DMS53 treated with DMSO at 0.1 percent for 48 hours (cell line): ENCODE results near the gene HSPA5.
"Not testable (repeated sequence)": the region's sequence is repeated elsewhere in the genome, so short reads cannot be mapped to it uniquely, and the experiment has no call there.

Experiments
- DNase-seq: peaks from one replicate; lab custom pipeline; 2025; ENCODE audit not compliant: unreplicated experiment; lab: John Stamatoyannopoulos, UW

HSPA5 gene

GRCh38 chr9:125243792-125244260 lies 2.7 kb upstream of the HSPA5 start:
- no peak for DNase-seq

GRCh38 chr9:125241863-125242739 lies 958 bp upstream of the HSPA5 start:
- DNase-seq, result peak; percentile 58

- no peak for DNase-seq
Measured at GRCh38 chr9:125240649-125240999, 519 bp downstream of the HSPA5 start.

GRCh38 chr9:125239631-125240597 lies 1.2 kb downstream of the HSPA5 start:
- no peak for DNase-seq

- no peak for DNase-seq
Measured at GRCh38 chr9:125238915-125239446, 2.2 kb downstream of the HSPA5 start.

GRCh38 chr9:125238127-125238914 lies 2.8 kb downstream of the HSPA5 start:
- DNase-seq, result no peak

- DNase-seq, result not testable (repeated sequence)
Measured at GRCh38 chr9:125236520-125237159, 4.5 kb downstream of the HSPA5 start.

- no peak for DNase-seq
Measured at GRCh38 chr9:125235804-125236519, 5.2 kb downstream of the HSPA5 start.

GRCh38 chr9:125234099-125234498 lies 7.0 kb downstream of the HSPA5 start:
- not testable (repeated sequence) for DNase-seq

- peak; percentile 26 for DNase-seq
Measured at GRCh38 chr9:125233678-125234077, 7.5 kb downstream of the HSPA5 start.

GRCh38 chr9:125227761-125228160 lies 13.4 kb downstream of the HSPA5 start:
- no peak for DNase-seq

- not testable (repeated sequence) for DNase-seq
Measured at GRCh38 chr9:125224858-125225257, 16.3 kb downstream of the HSPA5 start.

GRCh38 chr9:125218621-125219020 lies 22.5 kb downstream of the HSPA5 start:
- DNase-seq, result no peak

- no peak for DNase-seq
Measured at GRCh38 chr9:125214186-125214585, 27.0 kb downstream of the HSPA5 start.

- DNase-seq, result no peak
Measured at GRCh38 chr9:125204477-125204876, 36.7 kb downstream of the HSPA5 start.

- no peak for DNase-seq
Measured at GRCh38 chr9:125202846-125203618, 38.1 kb downstream of the HSPA5 start.

- peak; percentile 84 for DNase-seq
Measured at GRCh38 chr9:125200216-125201047, 40.7 kb downstream of the HSPA5 start, which contains the start of gene RABEPK. TSS of gene RABEPK (plus strand) at chr9:125200542. CDS start at chr9:125203014, 2,472 bp downstream.

GRCh38 chr9:125195591-125195990 lies 45.6 kb downstream of the HSPA5 start:
- DNase-seq, result not testable (repeated sequence)
